HG02763 (cell line): ENCODE data around the gene ACKR3.

Experiments
- ATAC-seq: cut with Tn5 transposase; IDR thresholded peaks from one replicate; pipeline ENCODE4 v1.9.1; 2021; ENCODE audit warnings: mild to moderate bottlenecking, moderate library complexity; ENCODE audit not compliant: unreplicated experiment

Gene ACKR3

DNA sequence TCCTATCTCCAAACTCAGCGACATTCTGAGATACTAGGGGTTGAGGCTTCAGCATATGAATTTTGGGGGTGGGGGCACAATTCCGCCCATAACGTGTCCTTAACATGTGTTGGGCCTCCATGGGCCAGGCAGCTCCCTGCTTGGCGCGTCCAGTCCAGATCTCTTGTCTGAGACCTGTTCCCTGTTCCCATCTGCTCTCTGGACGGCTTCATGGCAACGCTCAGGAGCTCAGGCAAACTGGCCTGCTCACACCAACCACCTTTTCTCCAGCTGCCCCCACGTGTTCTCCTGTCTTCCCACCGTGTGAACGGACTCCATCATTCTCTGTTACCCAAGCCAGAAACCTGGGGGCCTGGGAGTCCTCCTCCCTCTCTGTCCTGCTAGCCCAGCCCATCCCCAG, 36.4 kb downstream of the ACKR3 start:
- no peak for ATAC-seq

DNA sequence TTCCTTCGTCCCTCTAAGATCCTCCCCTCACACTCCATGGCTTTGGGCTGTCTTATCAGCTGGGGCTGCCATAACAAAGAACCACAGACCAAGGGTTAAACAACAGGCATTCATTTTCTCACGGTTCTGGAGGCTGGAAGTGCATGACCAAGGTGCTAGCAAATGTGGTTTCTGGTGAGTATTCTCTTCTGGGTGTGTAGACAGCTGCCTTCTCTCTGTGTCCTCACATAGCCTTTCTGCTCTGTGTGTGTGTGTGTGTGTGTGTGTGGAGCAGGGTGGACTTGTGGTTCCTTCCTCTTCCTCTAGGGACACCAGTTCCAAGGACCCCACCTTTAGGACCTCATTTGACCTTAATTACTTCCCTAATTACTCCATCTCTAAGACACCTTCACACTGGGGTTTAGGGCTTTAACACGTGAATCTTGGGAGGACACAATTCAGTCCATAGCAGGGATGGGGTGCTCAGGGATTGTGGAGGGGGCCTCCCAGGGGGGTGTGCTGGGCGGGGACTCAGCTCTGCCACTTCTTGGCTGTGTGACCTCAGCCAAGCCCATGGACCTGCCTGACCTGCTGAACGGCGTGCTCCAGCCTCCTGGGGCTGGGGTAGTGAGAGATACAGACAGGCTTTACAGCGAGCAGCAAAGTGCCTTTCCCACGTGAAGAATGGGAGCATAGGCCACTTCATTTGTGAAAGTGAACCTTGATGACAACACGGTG, 38.0 kb downstream of the ACKR3 start:
- ATAC-seq = no peak

DNA sequence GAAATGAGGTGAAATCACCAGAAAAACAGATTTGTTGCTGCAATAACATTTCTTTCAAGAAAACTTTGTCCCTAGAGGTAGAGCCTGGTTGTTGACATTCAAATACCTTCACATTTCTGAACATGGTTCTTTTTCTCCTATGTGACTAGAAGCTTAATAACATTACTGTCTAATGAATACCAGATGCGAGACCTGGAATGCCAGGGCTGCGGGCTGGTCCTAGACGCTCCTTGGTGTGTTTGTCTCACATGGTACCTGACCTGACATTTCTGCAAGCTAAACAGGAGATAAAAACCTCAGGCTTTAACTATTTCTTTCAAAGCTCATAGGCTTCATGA, 38.5 kb downstream of the ACKR3 start:
- no peak for ATAC-seq

DNA sequence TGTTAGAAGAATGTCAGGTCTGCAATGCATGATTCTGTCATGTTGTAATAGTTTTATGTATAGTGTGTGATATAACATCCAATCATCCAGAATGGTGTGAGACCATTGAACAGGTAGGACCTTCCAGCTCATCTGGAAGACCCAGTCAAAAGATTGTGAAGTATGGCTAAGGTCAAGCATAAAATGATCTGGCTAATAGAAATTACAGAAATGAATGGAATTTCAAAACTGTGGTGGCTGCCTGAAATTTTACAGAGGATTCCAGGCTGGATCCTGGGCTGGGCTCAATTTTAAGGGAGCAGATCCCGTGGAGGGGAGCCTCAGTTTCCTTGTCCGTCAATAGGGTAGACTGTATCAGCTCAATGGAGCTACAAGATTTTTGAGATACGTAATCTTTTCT, 39.1 kb downstream of the ACKR3 start:
- no peak for ATAC-seq

DNA sequence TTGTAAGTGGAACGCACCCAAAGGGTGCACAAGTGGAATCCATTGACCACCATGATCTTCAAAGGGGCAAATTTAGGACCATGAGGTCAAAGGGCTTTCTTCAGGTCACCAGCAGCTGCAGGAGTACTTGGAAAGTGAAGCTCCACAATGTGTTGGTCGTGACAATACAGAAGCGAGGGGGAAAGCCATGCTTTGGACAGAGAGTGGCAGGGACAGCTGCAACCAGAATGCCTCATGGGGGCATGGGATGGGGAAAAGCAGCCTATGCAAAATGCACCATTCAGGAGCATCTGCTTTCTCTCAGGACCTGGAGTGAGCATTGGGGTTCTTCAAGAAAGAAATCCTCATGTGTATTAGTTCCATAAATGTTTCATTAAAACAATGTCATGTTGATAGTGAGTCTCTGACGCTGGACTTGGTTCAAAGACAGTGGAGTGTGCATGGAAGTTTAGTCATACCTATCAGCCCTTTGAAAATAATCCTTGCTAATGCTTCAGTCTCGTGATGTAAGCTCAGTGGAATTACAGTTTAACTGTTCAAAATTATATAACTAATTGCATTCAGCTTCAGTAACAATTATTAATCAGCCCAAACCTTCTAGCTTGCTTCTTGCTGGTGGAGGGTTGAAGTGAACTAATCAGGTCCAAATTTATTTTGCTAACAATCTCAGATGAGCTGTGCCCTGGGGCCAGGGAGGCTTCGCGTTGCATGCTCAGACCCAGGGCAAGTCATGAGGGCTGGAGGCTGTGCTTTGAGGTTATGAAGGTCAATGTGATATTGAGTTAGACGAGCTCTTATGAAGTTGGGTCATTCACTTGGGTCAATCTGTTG, 41.6 kb downstream of the ACKR3 start:
- no peak for ATAC-seq

DNA sequence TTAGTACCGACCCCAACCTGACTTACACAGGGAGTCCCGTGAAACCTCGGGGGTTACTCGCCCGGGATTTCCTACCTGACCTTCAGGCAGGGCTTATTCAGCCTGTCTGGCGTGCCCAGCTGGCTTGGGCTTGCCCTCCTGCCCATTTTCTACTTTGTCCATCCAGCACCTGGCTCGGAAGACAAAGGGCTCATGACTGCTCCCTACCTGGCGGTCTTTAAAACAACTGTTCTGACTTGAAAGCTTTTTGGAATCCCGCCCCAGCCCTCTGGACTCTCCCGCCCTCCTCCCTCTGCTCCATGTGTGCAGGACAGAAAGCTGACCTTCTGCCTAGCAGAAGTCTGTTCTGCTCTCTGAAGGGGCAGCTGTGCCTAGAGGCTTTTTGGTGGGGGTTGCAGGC, 43.1 kb downstream of the ACKR3 start:
- no peak for ATAC-seq

DNA sequence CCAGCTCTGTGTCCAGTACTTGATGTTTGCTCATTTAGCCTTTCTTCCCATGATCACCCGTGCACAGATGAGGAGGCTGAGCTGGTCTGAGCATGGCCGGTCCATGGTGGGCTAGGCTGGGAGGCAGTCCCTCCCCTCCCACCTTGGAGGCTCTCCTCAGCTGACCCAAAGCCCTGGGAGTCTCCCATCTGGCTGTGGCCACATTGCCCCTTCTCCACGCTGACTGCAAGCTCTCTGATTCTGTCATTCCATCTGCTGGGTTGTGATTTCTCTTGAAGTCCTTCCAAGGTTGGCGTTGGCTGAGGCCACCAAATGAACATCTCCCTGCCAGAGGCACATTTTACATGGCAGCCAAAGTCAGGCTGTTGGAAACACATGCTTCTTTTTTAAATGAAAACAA, 44.0 kb downstream of the ACKR3 start:
- no peak for ATAC-seq

DNA sequence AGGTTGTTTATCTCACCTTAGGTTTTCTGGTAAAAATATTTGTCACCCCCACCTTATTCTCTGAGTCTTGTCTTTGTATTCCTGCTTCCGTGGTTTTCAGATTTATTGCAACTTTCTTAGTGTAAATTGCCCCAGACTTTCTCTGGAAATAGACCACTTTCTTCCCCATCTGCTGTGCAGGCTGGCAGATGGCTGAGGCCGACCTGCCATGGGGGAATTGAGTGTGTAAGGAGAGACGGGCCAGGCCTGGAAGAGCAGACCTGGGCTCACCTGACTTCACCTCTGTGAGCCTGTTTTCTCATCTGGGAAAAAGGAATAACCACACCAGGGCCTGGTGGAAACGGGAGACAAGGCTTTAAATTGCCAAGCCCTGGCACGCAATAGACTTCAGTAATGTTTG, 44.9 kb downstream of the ACKR3 start:
- ATAC-seq = no peak

DNA sequence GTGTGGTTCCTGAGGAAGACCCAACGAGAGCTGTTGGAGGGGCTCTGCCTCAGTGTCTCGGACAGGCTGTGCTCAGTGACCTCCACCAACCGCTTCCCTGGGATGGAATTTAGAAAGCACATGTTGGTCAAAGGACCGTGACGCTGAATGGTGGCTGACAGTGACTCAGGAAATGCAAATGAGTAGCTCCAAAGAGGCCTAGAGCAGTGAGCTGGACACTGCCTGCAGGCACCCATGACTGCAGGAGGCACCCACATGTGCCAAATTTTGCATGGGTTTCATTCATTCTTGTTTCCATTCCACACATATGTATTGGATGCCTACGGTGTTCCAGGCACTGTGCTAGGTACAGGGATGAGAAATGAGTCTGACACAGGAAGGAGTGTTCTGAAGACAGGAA, 46.4 kb downstream of the ACKR3 start:
- ATAC-seq = no peak

DNA sequence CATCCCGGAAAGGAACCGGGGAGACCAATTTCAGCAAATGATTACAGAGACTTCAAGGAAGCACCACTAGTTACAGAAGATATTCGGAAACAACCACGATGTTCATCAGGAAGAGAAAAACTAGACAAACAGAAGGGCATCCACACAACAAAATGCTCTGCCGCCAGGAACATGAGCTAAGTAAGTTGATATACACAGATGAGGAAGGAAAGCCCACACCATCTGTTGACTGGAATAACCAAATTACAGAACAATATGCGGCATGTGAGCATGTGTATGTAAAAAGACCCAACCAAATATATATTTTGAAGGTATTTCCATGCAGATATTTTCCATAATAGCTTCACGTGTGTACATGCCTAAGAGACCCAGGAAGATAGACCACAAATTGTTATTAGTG, 47.0 kb downstream of the ACKR3 start:
- no peak for ATAC-seq

DNA sequence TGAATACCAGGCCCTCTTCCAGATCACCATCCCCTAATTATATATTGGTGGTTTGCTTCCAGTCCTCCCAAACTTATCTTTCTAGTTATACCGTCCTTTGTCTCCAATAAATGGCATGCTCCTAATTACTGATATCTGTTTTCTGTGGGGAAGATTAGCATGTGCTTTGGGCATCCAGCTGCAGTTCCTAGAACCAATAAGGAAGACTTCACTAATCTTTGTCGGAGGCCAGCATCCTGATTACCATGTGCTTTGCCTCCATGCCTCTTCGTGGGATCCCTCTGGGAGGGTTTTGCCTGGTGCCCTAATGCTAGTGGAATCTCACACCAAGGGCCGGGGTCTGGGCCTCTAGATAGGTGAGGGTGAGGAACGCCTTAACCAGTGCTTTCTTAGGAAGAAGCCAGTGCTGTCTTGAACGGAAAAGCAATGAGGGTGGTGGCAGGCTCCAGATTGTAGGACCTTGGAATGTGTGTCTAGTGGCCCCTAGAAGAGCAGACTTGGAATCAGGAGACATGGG, 47.7 kb downstream of the ACKR3 start:
- ATAC-seq = no peak

DNA sequence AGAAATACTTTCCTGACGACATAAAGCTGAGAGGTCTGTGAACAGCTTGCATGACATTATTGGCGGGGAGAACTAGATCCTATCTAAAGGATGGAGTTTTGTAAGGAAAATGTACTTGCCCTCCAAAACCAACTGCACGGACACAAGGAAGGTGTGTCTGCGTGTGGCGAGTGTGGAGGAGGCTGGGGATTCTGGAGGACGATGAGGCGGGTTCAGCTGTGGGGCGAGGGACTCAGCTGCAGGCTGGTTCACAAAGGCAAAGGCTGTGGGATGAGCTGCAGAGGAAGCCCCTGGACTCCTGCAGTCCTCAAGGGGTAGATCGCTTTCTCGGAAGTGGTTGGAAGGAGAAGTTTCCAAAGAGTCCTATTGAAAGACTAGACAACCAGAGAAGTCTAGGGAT, 48.2 kb downstream of the ACKR3 start:
- no peak for ATAC-seq

DNA sequence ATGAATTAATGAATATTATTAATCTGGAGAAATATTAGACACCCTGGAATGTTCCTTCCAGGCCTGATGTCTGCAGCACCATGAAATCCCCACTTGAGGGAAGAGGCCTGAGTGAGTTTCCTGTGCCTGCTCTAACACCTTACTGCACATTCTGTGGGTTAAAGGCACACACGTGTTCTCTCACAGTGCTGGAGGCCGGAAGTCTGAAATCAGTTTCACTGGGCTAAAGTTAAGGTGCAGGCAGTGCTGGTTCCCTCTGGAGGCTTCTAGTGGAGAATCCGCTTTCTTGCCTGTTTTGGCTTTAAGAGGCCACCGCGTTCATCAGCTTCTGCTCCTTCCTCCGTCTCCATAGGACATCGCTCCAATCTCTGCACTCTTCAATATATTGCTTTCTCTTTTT, 48.7 kb downstream of the ACKR3 start:
- ATAC-seq = no peak

DNA sequence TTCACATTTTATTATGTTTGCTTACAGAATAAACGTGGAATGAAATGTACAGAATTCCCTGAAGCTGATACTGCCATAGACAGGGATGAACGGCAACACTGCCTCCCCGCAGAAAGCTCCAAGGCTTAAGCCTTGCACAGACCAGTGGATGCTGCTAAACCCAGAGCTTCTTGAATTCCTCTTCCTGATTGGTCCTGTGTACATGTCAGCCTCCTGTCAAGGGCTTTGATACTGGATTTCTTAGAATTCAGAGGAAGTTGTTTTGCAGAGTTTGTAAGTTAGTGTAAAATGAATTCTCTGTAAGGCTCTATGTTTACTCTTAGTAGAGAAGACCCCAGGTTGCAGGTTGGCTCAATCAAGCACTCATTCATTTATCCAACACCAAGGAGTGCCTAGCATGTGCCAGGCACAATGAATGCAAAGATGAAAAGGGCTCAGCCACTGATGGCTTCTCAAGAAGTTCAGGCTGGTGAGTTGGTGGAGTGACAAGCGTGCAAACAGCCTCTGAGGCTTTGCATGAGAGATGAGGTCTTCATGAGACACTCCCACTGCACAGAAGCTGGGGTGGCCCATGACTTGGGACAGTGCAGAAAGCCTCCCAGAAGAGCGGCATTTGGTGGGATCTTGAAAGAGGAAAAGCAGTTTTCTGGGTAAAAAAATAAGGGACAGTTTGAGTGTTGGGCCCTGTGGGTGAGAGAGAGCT, 50.4 kb downstream of the ACKR3 start:
- no peak for ATAC-seq

DNA sequence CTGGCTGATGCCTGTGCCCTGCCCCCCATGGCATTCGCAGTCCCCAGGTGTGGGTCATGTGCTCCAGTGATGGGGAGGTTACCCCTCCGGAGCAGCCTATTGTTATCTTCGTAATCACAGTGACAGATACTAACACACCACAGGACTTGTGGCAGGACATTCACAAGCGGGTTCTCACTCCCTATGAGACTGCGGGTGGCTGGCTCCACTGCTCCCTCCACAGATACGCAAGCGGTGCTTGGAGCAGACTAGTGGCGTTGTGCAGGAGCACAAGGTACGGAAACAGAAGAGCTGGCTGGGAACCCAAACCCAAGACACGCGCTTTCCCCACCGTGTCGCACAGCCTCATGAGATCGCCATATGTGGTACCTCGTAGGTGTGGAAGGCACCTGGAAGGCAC, 52.2 kb downstream of the ACKR3 start:
- no peak for ATAC-seq

DNA sequence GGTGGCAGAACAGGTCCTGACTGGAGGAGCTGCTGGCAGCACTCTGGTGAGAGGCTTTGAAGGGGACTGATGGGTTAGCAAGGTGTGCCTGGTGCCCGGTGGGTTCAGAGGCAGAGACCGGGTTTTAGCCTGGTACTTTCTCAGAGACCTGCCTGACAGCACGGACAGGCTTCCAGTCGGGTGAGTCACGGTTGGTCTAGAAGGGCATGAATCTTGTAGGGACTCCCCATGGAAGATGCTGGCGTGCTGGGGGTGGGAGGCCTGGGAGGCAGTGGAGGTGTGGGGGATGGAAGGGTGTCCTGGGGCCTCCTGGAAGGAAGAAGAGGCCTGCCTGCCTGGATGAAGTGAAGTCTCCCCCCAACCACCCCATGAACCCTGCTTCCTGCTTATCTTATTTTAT, 52.6 kb downstream of the ACKR3 start:
- ATAC-seq = no peak

DNA sequence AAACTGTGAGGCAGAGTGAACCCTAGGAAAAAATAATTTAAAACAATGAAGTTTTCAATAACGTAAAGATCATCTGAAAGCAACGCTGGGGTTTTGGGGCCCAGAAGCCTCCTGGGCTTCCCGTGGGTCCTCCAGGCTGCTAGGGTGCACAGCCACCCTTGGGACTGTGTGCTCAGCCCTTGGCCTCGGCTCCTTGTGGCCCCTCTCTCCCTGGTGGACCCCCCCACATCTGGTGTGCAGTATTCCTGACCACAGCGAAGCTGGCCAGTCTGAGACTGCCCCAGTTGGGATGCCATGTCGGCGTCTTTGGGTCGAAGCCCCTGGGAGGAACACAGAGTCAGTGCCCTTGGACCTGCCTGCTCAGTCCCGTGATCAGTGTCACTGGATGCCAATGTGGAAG, 53.0 kb downstream of the ACKR3 start:
- no peak for ATAC-seq

DNA sequence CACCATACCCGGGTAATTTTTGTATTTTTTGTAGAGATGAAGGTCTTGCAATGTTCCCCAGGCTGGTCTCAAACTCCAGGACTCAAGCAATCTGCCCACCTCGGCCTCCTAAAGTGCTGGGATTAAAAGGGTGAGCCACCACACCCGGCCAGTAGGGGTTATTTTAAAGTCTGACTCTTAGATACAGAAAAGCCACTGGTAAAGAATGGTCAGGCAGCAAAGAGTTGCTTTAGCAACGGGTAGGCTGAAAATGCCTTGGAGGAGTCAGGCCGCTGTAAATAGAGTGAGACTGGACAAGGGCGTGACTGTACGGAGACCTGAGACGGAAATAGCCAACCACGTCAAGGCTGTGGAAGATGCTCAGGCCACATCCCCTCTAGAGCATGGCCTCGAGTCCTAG, 54.2 kb downstream of the ACKR3 start:
- ATAC-seq = no peak

DNA sequence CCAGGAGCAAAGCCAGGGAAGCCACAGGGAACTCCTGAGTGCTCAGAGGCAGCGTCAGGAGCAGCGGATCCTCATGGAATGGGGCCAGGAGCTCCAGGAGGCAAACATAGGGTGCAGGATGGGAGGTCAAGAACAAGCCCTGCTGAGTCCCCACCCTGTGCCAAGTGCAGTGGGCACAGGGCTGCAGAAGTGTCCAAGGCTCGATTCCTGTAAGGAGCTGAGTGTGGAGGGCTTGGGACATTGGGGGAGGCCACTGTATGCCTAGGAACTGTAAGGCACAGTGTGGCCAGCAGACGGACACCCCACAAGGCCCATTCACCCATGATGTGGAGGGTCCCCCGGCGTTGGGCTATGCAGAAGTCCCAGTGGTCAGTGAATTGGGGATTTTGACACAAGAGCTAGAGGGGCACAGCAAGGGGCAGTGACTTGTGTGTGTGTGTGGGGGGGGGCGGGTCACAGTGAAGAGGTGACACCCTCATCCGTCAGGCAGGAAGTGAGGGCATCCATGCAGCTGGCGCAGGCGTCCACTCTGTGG, 55.6 kb downstream of the ACKR3 start:
- ATAC-seq = no peak

DNA sequence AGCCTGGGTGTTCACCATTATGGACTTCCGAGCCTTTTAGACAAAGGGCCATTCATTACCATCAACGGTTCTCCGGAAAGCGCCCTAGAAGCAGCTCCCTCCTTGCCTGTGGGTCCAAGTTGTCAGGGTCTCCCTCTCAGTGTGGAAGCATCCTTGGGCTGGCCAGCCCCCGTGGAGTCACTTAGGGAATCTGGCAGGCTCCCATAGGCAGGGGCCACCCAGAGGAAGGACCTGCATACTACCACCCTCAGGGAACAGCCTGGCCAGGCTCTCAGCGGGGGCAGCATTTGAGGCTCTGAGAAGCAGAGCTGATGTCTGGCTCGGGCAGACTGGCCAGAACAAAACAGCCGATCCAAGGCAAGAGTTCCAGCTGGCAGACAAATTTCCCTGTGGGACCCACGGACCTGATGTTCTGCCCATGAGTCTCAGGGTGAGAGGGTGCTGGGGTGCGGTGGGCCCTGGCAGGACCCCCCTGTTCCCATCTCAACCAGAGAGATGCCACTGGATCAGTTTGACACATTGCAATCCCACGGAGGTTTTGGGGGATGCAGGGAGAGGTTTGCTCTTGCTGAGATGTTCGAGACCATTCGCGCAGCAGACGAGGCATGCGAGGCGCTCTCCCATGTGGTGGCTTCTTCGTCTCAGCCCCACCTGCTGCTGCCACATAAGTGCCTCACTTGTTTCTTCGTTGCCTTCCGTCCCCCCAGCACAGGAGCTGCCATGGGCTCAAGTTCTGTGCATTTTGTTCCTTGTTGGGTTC, 56.9 kb downstream of the ACKR3 start:
- no peak for ATAC-seq

DNA sequence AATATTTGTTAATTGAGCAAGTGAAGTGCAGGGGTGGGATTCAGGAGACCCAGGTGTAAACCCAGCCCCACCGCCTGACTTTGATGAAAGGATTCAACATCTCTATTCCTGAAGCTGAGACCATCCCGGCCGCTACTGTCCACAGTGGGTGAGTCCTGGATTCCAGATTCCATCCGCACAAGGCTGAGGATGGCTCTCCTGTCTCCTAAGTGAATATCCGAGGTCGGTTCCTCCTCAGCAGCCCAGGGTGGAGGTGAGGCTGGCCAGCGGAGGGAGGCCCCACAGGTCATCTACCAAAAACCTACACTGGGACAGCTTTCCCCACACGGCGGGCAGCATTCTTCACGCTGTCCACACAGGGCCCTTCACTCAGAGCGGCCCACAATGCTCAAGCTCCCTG, 57.6 kb downstream of the ACKR3 start:
- no peak for ATAC-seq
